ENCODE data around the gene PADI1.

- TF ChIP-seq CTCF (IDR thresholded peaks at IDR 0.05) = no peak
- no peak for TF ChIP-seq POLR2A (IDR thresholded peaks at IDR 0.05)
Measured at GRCh38 chr1:17188889-17189631, 15.9 kb upstream of the PADI1 start.

All from body of pancreas (tissue), 4 donors.